NOMO-1 treated with DMSO at 0.1 percent for 48 hours (cell line): ENCODE measurements around the gene EFNA5.

Experiments
- DNase-seq: peaks from one replicate; lab custom pipeline; 2025; ENCODE audit not compliant: unreplicated experiment; lab: John Stamatoyannopoulos, UW

EFNA5 gene

GRCh38 chr5:107403228-107403953 is 267.3 kb downstream of the EFNA5 start:
- DNase-seq, result no peak

DNA sequence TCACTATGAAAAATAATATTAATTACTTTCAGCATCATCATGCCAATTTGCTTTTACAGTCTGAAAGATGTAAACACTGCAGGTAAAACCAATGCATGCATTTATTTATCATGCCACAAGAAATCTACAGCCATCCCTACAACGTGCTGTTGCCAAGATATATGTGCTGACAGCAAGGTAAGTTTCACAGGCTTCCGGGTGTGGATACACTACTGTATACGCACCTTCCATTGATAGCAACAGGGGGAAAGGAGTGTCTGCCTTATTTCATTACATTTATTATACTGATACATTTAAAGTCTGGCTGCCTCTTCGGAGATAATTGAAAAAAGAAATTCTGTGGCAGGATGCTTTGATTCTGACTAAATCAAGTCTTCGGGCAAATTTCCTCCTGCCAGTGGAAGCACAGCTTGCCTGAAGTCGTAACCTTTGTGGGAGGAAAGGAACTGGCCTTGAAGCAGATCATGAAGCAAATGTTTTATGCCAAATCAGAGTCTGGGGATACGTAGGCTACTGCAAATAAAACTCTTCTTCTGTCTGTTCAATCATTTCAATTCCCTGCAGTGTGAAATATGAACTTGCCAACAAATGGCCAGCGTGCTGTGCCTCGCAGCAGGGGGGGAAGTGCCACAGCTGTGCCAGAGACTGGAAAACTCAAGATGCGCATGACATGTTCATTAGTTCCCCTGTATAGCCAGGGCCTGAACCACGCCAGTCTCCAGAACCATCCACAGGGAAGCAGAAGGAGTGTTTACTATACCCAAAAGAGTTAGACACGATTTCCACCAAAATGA is 268.1 kb downstream of the EFNA5 start:
- DNase-seq, result no peak

GRCh38 chr5:107401470-107402122 is 269.1 kb downstream of the EFNA5 start:
- no peak for DNase-seq

- no peak for DNase-seq
Measured at GRCh38 chr5:107400328-107400727, 270.4 kb downstream of the EFNA5 start.

DNA sequence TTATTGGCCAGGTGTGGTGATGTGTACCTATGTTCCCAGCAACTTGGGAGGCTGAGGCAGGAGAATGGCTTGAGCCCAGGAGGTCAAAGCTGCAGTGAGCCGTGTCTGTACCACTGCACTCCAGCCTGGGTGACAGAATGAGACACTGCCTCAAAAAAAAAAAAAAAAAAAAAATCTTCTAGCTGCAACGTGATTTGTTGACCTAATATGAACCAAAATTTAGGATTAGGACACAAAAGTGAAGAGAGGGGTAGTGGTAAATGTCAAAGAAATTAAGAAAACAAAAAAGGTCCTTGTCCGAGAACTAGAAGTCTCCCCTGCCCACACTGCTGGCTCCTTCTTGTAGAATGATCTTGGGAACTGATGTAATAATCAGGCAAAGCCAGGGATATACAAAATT is 272.0 kb downstream of the EFNA5 start:
- DNase-seq, result no peak

- no peak for DNase-seq
Measured at GRCh38 chr5:107396351-107396690, 274.4 kb downstream of the EFNA5 start.

GRCh38 chr5:107395632-107396350 is 274.9 kb downstream of the EFNA5 start:
- no peak for DNase-seq

DNA sequence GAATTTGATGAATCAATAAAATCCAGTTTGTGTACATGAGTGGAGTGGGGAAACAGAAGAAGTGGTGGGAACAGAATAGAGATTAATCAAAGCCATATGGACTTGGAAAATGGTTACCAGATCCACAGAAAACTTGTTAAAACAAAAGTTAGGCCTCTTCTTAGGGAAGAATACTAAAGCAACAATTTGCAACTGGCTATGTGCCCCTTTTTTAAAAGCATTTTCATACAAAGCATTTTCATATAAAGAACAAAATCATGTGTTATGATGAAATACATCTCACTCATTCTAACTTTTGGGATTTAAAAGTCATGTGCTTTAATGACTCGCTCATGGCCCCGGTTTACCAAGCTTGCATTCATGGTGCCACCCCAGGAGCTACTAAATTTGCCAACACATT is 276.9 kb downstream of the EFNA5 start:
- no peak for DNase-seq

GRCh38 chr5:107391787-107392186 is 278.9 kb downstream of the EFNA5 start:
- no peak for DNase-seq

DNA sequence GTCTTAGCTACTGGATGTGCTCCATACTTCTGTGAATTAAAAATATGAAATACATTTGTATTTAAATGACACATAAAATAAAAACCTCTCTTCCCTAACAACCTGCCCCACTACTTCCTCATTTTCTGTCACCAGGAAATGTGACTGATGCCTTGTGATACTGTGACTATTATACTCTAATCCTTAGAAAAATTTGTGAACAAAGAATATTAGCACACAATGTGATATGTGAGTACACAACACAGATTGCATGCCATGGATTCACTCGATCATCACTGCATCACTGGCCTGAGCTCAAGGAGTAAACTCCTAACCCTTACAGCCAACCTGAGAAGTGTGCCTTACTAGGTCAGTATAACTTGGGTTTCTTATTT is 281.0 kb downstream of the EFNA5 start:
- DNase-seq, result peak; percentile 74

GRCh38 chr5:107389130-107389774 is 281.5 kb downstream of the EFNA5 start:
- DNase-seq, result peak; percentile 81

DNA sequence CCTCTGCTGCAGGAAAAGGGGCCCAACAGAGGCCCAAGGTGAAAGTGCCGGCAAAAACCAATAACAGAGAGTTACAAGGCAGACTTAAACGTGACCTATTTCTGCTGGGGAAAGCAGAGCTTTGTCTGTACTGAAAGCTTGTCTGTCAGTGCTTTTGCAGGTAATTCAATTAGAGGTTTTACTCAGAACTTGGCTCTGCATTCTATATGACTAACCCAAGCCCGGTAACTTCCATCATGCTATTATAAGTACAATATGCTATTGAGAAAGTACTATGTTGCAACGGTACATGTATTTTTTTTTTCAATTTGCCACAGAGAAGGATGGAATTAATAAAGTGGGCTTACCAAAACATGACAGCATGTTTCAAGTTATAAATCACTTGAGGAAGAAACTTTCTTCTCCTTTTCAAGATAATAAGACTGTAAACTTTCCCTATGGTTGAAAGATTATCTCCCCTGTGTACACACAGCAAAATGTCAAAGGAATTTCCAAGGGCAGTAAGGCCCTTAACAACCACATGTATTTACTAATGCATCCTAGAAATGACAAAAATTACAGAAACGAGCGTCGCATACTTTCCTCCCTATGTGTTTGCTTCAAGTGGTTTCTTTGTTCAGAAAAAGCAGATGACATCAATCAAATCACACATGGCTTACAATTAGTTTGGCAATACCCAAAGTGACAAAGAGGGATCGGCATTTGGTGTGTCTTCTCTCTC is 282.4 kb downstream of the EFNA5 start:
- peak; percentile 76 for DNase-seq

- DNase-seq, result no peak
Measured at GRCh38 chr5:107387526-107388140, 283.1 kb downstream of the EFNA5 start.

GRCh38 chr5:107385708-107386107 is 285.0 kb downstream of the EFNA5 start:
- no peak for DNase-seq

GRCh38 chr5:107384256-107384655 is 286.5 kb downstream of the EFNA5 start:
- DNase-seq, result no peak

DNA sequence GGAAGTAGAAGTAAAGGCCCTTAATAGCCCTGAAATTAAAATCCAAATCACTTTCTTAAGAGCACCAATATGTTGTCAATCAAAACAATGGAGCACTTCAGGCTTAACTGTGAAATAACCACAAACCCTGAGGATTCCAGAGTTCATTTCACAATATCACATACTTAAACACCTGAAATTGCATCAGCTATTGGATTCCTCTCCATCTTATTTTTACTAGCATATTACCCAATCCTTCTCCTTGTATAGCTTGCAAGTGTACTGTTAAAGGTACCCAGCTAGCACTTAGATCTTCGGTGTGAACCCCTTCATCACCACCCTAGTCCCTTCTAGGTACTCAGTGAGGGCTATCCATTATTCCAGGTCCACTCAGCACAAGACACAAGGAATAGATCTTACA is 287.3 kb downstream of the EFNA5 start:
- DNase-seq, result no peak

DNA sequence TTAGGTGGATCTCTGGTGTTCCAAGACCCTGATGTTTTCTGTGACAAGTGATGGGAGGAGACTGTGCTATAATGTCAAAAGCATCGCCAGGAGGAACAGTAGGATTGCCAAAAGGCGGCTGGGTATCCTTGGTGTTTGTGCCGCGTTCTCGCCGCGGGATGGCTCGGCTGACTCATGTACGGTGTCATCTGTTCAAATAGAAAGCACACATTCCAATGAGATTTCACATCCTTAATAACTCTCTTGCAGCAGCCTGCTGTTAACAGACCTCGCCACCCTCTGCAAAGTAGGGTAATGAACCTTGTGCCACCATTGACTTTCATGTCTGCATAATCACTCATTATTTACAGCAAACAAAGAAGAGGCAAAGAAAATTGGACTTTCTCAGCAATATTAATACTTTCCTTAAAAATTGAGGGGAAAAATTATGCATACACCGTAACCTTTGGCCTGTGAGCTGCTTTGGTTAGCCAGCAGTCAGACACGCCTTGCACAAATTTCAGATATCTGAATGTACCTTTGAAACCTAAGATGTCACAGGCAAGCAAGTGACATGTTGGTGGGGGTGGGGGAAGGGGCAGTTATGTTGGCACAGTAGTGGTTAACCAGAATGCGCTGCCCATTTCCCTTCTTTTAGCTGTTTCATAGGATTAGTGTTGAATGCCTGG is 289.4 kb downstream of the EFNA5 start:
- DNase-seq, result no peak

- DNase-seq, result no peak
Measured at GRCh38 chr5:107380654-107381053, 290.1 kb downstream of the EFNA5 start.

DNA sequence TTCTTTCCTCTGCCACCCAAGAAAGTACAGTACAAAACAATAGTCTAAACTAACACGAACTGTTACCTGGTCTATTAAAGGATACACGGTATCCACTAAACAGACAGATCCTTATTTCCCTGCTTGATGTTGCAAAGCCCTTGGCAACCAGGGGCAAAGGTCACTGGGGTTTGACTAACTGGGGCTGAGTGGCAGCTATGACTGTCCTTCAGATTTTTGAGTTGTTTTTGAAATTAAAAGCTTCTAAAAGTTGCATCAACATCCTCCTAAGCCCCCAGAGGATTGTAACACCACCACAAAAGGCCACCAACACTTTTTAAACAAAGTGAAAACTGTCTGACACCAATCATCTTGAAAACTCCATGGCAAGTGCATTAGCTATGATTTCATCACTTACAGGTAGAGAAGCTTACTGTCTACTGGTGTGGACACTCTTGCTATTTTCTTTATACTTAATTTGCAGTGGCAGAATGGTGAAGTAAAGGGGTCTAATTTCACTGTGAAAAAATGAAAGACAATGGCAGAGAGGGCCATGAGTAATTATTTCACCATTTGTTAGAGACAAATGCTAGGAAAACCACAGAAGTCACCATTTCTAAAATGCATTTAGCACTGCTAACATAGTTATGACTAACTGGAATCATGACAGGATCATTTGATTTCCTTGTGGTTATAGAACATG is 292.4 kb downstream of the EFNA5 start:
- DNase-seq, result no peak
